ENCODE measurements around the gene ZNF367. TPM values are rescaled to one million over a fixed set of nuclear protein-coding genes. Genes with fewer than 3 reads are reported as not detected.

Gene ZNF367
- total and polyA plus RNA-seq, 9 of the 15 experiments (the other 6 are each of a cell fraction or from before 2014, with no cell fraction given): 2.7 to 14.4 (median 10.0) TPM

GRCh38 chr9:96344458-96345180 lies 73.6 kb downstream of the ZNF367 start:
- 52% methylated on average over 4 of the region's 6 CpGs for WGBS (ENCODE audit: insufficient coverage, low coverage, missing lambda C conversion rate)
- Histone ChIP-seq H3K4me1 (replicated peaks in 1 of 2; ENCODE audit: control insufficient read depth in 2 of 2, insufficient read depth in 2 of 2, low read length in 2 of 2) (peaks cover 5 to 12% of the 10 kb centered on the region in 2 experiments), H2AFZ (ENCODE audit: low read depth, low read length) (no peak overlapping the region), H3K27me3 (ENCODE audit: control insufficient read depth in 2 of 2, insufficient read depth in 2 of 2, low read length in 2 of 2) (0 out of 5 replicates have a peak, but pooled peaks cover 0 to 5% of the 10 kb centered on the region in 2 experiments), H3K27ac (ENCODE audit: extremely low read depth, low read depth, low read length) (no peak overlapping the region; the same call in 2 of the 3 replicates), H3K79me2 (ENCODE audit: control insufficient read depth, insufficient read depth, low read length) (no peaks in the 10 kb centered on the region), H3K4me3 (no peak overlapping the region), H4K20me1 (replicated peaks; ENCODE audit: control insufficient read depth, insufficient read depth, low read length) (no peaks in the 10 kb centered on the region), H3K9me1 (ENCODE audit: control insufficient read depth, insufficient read depth, low read length) (no peaks in the 10 kb centered on the region), H3K36me3 (ENCODE audit: control insufficient read depth, insufficient read depth, low read length) (no peaks in the 10 kb centered on the region), H3K4me2 (ENCODE audit: insufficient read depth, low read length) (no peak overlapping the region), H3K9ac (ENCODE audit: insufficient read depth in 1 of 2, low read depth in 2 of 2, low read length in 2 of 2) (no peak overlapping the region), H3K9me3 (replicated peaks; ENCODE audit: control insufficient read depth, insufficient read depth, low read depth, low read length) (no peaks in the 10 kb centered on the region; the same call in none of the 2 replicates)
- in situ Hi-C loops (cut with MboI): no loop called here
- ChIA-PET CTCF (ENCODE audit: low intra/inter-chr PET ratio) (no interaction called here), POLR2A (interaction anchor here (0.6 to 1.0 kb wide), 2 partner anchors 23 to 79 kb away, joined by 3 to 5 read pairs; no protein-coding TSS in a partner anchor)
- peak; percentile 77 for ATAC-seq
- intact Hi-C loops (cut with micrococcal nuclease): loop anchor here (5.0 kb wide), 1 partner anchor 73 kb away; the partner anchor contains the start of gene ZNF367
- peak; percentile 71 to 81 (median 75) for DNase-seq (ENCODE audit: extremely low read depth in 1 of 4, low spot score in 3 of 4)
- peak; percentile 74 for FAIRE-seq
- BruUV-seq (replicated peaks): no TSS peak
- TF ChIP-seq, protein P1, sequence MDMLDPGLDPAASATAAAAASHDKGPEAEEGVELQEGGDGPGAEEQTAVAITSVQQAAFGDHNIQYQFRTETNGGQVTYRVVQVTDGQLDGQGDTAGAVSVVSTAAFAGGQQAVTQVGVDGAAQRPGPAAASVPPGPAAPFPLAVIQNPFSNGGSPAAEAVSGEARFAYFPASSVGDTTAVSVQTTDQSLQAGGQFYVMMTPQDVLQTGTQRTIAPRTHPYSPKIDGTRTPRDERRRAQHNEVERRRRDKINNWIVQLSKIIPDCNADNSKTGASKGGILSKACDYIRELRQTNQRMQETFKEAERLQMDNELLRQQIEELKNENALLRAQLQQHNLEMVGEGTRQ (CRISPR knock-in tag; IDR thresholded peaks at IDR 0.05): peak; percentile 71
- TF ChIP-seq RFX7 (CRISPR knock-in tag; IDR thresholded peaks at IDR 0.05) (no peak), CREBBP (IDR thresholded peaks at IDR 0.05; ENCODE audit: low read depth, low read length) (no peak), NR2C2 (CRISPR knock-in tag; IDR thresholded peaks at IDR 0.05) (no peak), NR2C2 (tag; IDR thresholded peaks at IDR 0.05) (peak; percentile 33; the same call in 1 of the 2 replicates), MEIS2 (IDR thresholded peaks at IDR 0.05; ENCODE audit: partially characterized antibody) (peak; percentile 62), BHLHE40 (IDR thresholded peaks at IDR 0.05; ENCODE audit: low read length) (peak; percentile 62), NFE2 (IDR thresholded peaks at IDR 0.05; ENCODE audit: low read depth) (peak; percentile 34), NR2C1 (IDR thresholded peaks at IDR 0.05) (peak; percentile 65), NR2C1 (tag; IDR thresholded peaks at IDR 0.05) (peak; percentile 74), VEZF1 (CRISPR knock-in tag; IDR thresholded peaks at IDR 0.05) (peak; percentile 70), ZNF384 (IDR thresholded peaks at IDR 0.05; ENCODE audit: low read depth, low read length) (peak; percentile 88), ZNF165 (CRISPR knock-in tag; IDR thresholded peaks at IDR 0.05; ENCODE audit: borderline replicate concordance) (no peak)
- TF ChIP-seq, protein P2, sequence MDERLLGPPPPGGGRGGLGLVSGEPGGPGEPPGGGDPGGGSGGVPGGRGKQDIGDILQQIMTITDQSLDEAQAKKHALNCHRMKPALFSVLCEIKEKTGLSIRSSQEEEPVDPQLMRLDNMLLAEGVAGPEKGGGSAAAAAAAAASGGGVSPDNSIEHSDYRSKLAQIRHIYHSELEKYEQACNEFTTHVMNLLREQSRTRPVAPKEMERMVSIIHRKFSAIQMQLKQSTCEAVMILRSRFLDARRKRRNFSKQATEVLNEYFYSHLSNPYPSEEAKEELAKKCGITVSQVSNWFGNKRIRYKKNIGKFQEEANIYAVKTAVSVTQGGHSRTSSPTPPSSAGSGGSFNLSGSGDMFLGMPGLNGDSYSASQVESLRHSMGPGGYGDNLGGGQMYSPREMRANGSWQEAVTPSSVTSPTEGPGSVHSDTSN (CRISPR knock-in tag; IDR thresholded peaks at IDR 0.05; ENCODE audit: low read depth): no peak
- TF ChIP-seq, protein P2 (tag; conservative IDR thresholded peaks at IDR 0.05; ENCODE audit: low read depth): peak; percentile 29; the same call in 1 of the 2 replicates
- TF ChIP-seq, protein P3, sequence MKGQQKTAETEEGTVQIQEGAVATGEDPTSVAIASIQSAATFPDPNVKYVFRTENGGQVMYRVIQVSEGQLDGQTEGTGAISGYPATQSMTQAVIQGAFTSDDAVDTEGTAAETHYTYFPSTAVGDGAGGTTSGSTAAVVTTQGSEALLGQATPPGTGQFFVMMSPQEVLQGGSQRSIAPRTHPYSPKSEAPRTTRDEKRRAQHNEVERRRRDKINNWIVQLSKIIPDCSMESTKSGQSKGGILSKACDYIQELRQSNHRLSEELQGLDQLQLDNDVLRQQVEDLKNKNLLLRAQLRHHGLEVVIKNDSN (CRISPR knock-in tag; IDR thresholded peaks at IDR 0.05): peak; percentile 65

Measured in K562 (cell line).